Bronchial smooth muscle cell (primary cell): Measurements from ENCODE around the gene RCE1. TPM values are rescaled to one million over a fixed set of nuclear protein-coding genes. Genes with fewer than 3 reads are reported as not detected.

ENCODE experiments used
- total RNA-seq: library from RNA; depleted of rRNA; stranded (reverse); fragments of >200 nt; gene quantifications from 2 replicates; pipeline ENCODE4 v1.2.1, GENCODE V29; 2014

The RCE1 gene
- 8.8 and 9.0 TPM in 2 replicates for total RNA-seq

GRCh38 chr11:66842896-66843775, at the start of gene RCE1:
RCE1 (plus strand) TSS chr11:66843441; CDS start chr11:66843456, 15 bp downstream.

GRCh38 chr11:66856496-66857233, 13.4 kb downstream of the RCE1 start, which contains the start of gene LRFN4:
LRFN4 (plus strand) TSS chr11:66857064; CDS start chr11:66857745, 681 bp downstream.

Other genes starting within 250 kb of the RCE1 start
- 16.2 and 17.3 TPM in 2 replicates for gene RBM14, start 226.8 kb upstream of the RCE1 start, total RNA-seq
- gene RBM4, start 204.7 kb upstream of the RCE1 start, total RNA-seq = 118 and 174 TPM in 2 replicates
- gene RBM4B, start 165.6 kb upstream of the RCE1 start, total RNA-seq = 29.3 and 60.4 TPM in 2 replicates
- gene SPTBN2, start 114.2 kb upstream of the RCE1 start, total RNA-seq = 0.47 and 2.3 TPM in 2 replicates
- gene LRFN4, start 13.6 kb downstream of the RCE1 start, total RNA-seq = 8.7 and 12.3 TPM in 2 replicates
- gene PC, start 114.9 kb downstream of the RCE1 start, total RNA-seq = 38.0 and 39.1 TPM in 2 replicates
- gene C11orf86, start 131.9 kb downstream of the RCE1 start, total RNA-seq = not detected in 2 replicates
- gene SYT12, start 179.7 kb downstream of the RCE1 start, total RNA-seq = under 0.01 and 0.16 TPM in 2 replicates
- 11.6 and 16.1 TPM in 2 replicates for gene RHOD, start 213.4 kb downstream of the RCE1 start, total RNA-seq